HL-60 (cell line): ENCODE data around the gene PAQR9.

ENCODE experiments used
- GABPA ChIP-seq: IDR thresholded peaks from 2 replicates; pipeline ENCODE4 v1.6.1; 2012; ENCODE audit warnings: low read depth
- POLR2AphosphoS5 ChIP-seq: IDR thresholded peaks from 2 replicates; pipeline ENCODE4 v1.6.1; 2012; ENCODE audit warnings: low read depth
- SPI1 ChIP-seq: IDR thresholded peaks from 2 replicates; pipeline ENCODE4 v1.6.1; 2012; ENCODE audit warnings: low read depth, mild to moderate bottlenecking, borderline replicate concordance
- TF ChIP-seq, protein P1 (sequence below): IDR thresholded peaks from 2 replicates; pipeline ENCODE4 v1.6.1; 2012; ENCODE audit warnings: low read depth; ENCODE audit not compliant: insufficient replicate concordance
- TF ChIP-seq, protein P2 (sequence below): IDR thresholded peaks from one replicate; pipeline ENCODE4 v1.5.1; 2011; ENCODE audit warnings: low read length, control low read depth, inconsistent platforms; ENCODE audit not compliant: insufficient read depth

DNA sequence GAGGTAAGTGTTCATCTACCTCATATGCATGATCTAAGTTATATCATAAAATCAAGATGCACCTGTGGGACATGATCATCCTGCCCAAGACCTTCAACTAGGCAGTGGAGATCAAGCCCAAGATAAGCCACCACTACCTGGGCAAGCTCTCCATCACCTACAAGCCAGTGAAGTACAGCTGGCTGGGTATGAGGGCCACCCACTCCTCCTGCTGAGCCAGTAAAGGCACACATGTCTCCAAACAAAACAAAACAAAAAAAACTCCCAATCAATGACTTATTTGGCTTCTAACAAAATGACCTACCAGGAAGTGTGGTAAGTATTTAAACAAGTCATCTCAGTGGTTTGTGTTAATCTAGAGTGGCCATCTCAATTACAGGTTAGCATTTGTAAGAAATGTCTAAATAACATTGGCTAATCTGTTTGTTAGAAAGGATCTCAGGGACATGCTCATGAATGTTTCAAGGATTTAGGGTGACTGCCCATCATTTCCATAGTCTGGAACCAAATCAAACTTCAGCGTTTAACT lies 3.1 kb downstream of the PAQR9 start:
- TF ChIP-seq, protein P1, sequence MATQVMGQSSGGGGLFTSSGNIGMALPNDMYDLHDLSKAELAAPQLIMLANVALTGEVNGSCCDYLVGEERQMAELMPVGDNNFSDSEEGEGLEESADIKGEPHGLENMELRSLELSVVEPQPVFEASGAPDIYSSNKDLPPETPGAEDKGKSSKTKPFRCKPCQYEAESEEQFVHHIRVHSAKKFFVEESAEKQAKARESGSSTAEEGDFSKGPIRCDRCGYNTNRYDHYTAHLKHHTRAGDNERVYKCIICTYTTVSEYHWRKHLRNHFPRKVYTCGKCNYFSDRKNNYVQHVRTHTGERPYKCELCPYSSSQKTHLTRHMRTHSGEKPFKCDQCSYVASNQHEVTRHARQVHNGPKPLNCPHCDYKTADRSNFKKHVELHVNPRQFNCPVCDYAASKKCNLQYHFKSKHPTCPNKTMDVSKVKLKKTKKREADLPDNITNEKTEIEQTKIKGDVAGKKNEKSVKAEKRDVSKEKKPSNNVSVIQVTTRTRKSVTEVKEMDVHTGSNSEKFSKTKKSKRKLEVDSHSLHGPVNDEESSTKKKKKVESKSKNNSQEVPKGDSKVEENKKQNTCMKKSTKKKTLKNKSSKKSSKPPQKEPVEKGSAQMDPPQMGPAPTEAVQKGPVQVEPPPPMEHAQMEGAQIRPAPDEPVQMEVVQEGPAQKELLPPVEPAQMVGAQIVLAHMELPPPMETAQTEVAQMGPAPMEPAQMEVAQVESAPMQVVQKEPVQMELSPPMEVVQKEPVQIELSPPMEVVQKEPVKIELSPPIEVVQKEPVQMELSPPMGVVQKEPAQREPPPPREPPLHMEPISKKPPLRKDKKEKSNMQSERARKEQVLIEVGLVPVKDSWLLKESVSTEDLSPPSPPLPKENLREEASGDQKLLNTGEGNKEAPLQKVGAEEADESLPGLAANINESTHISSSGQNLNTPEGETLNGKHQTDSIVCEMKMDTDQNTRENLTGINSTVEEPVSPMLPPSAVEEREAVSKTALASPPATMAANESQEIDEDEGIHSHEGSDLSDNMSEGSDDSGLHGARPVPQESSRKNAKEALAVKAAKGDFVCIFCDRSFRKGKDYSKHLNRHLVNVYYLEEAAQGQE: no peak
- TF ChIP-seq, protein P2, sequence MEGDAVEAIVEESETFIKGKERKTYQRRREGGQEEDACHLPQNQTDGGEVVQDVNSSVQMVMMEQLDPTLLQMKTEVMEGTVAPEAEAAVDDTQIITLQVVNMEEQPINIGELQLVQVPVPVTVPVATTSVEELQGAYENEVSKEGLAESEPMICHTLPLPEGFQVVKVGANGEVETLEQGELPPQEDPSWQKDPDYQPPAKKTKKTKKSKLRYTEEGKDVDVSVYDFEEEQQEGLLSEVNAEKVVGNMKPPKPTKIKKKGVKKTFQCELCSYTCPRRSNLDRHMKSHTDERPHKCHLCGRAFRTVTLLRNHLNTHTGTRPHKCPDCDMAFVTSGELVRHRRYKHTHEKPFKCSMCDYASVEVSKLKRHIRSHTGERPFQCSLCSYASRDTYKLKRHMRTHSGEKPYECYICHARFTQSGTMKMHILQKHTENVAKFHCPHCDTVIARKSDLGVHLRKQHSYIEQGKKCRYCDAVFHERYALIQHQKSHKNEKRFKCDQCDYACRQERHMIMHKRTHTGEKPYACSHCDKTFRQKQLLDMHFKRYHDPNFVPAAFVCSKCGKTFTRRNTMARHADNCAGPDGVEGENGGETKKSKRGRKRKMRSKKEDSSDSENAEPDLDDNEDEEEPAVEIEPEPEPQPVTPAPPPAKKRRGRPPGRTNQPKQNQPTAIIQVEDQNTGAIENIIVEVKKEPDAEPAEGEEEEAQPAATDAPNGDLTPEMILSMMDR: no peak
- TF ChIP-seq POLR2AphosphoS5 (no peak), GABPA (no peak), SPI1 (no peak)
